ENCODE data around the gene CELA3A. TPM values are rescaled to one million over a fixed set of nuclear protein-coding genes. Genes with fewer than 3 reads are reported as not detected.
A peak's percentile ranks its signal among the peaks of the same experiment; 100 is the strongest.

The CELA3A gene
- total and polyA plus RNA-seq, 2 of the 13 experiments (the other 11 are each of a cell fraction or from before 2014, with no cell fraction given), result 0.09 TPM; not detected in 1

- TF ChIP-seq, protein P1, sequence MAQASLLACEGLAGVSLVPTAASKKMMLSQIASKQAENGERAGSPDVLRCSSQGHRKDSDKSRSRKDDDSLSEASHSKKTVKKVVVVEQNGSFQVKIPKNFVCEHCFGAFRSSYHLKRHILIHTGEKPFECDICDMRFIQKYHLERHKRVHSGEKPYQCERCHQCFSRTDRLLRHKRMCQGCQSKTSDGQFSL (CRISPR knock-in tag; IDR thresholded peaks at IDR 0.05), result peak; percentile 55; the same call in 1 of the 2 replicates
- TF ChIP-seq ZNF646 (CRISPR knock-in tag; IDR thresholded peaks at IDR 0.05) (no peak), ZNF24 (IDR thresholded peaks at IDR 0.05) (no peak), ZFP1 (CRISPR knock-in tag; IDR thresholded peaks at IDR 0.05) (no peak), GATA4 (IDR thresholded peaks at IDR 0.05; ENCODE audit: borderline replicate concordance, low read depth) (peak; percentile 57; the same call in 1 of the 2 replicates), EEA1 (CRISPR knock-in tag; IDR thresholded peaks at IDR 0.05; ENCODE audit: borderline replicate concordance) (no peak), HNRNPL (IDR thresholded peaks at IDR 0.05; ENCODE audit: low read depth, low read length) (peak; percentile 66; the same call in 1 of the 2 replicates), ZNF556 (CRISPR knock-in tag; IDR thresholded peaks at IDR 0.05; ENCODE audit: borderline replicate concordance) (no peak)
- TF ChIP-seq, protein P2, sequence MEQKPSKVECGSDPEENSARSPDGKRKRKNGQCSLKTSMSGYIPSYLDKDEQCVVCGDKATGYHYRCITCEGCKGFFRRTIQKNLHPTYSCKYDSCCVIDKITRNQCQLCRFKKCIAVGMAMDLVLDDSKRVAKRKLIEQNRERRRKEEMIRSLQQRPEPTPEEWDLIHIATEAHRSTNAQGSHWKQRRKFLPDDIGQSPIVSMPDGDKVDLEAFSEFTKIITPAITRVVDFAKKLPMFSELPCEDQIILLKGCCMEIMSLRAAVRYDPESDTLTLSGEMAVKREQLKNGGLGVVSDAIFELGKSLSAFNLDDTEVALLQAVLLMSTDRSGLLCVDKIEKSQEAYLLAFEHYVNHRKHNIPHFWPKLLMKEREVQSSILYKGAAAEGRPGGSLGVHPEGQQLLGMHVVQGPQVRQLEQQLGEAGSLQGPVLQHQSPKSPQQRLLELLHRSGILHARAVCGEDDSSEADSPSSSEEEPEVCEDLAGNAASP (CRISPR knock-in tag; IDR thresholded peaks at IDR 0.05; ENCODE audit: borderline replicate concordance), result no peak; the same call in 1 of the 2 replicates
These were observed 50.9 kb downstream of the CELA3A start, which contains the start of gene CDC42 (continued) for GRCh38 chr1:22052115-22053016.
